Endothelial cell (in vitro differentiated cells): Measurements from ENCODE around the gene PCDHB14. TPM values are rescaled to one million over a fixed set of nuclear protein-coding genes. Genes with fewer than 3 reads are reported as not detected.
"Not testable (repeated sequence)": the region's sequence is repeated elsewhere in the genome, so short reads cannot be mapped to it uniquely, and the experiment has no call there.

Experiments
- DNase-seq: peaks from one replicate; pipeline ENCODE4 v3.0.0; 2021; ENCODE audit warnings: low spot score
- H3K27ac Mint-ChIP-seq: one replicate; pipeline ENCODE4 v1.8.0; 2021; ENCODE audit warnings: mixed read lengths, inconsistent platforms; ENCODE audit not compliant: unreplicated experiment
- H3K27me3 Mint-ChIP-seq: one replicate; pipeline ENCODE4 v1.8.0; 2021; ENCODE audit warnings: mild to moderate bottlenecking, moderate library complexity, mixed read lengths, inconsistent platforms; ENCODE audit not compliant: unreplicated experiment
- H3K36me3 Mint-ChIP-seq: one replicate; pipeline ENCODE4 v1.8.0; 2021; ENCODE audit warnings: mild to moderate bottlenecking, low read depth, mixed read lengths, inconsistent platforms; ENCODE audit not compliant: unreplicated experiment
- H3K4me1 Mint-ChIP-seq: one replicate; pipeline ENCODE4 v1.8.0; 2021; ENCODE audit warnings: mild to moderate bottlenecking, mixed read lengths, inconsistent platforms; ENCODE audit not compliant: unreplicated experiment
- H3K4me3 Mint-ChIP-seq: one replicate; pipeline ENCODE4 v1.8.0; 2021; ENCODE audit warnings: mild to moderate bottlenecking, mixed read lengths, inconsistent platforms; ENCODE audit not compliant: unreplicated experiment
- H3K9me3 Mint-ChIP-seq: one replicate; pipeline ENCODE4 v1.8.0; 2021; ENCODE audit warnings: mixed read lengths, inconsistent platforms; ENCODE audit not compliant: unreplicated experiment
- CTCF ChIP-seq: fragments of 200-600 bp; sonication (generic); IDR thresholded peaks from one replicate; pipeline ENCODE4 v1.5.0; 2021; ENCODE audit warnings: antibody characterized with exemption; ENCODE audit not compliant: unreplicated experiment
- total RNA-seq: library from RNA; stranded (reverse); fragmentation: NEBNext Ultra II Directional; extraction: Animal tissue kit (Norgen Biotek cat#: 25700); gene quantifications from one replicate; pipeline ENCODE4 v1.2.1, GENCODE V29; 2021; ENCODE audit not compliant: unreplicated experiment

Gene PCDHB14
- total RNA-seq, 1 donor from 2014 or later = 8.4 TPM

GRCh38 chr5:141234109-141234667 lies 11.0 kb downstream of the PCDHB14 start:
- H3K36me3 Mint-ChIP-seq = peaks cover 38% of the 10 kb centered on the region
- peaks cover 16% of the 10 kb centered on the region for H3K9me3 Mint-ChIP-seq
- DNase-seq = no peak
- no peak for TF ChIP-seq CTCF
- H3K27ac Mint-ChIP-seq = no peak overlapping the region
- peaks cover 9% of the 10 kb centered on the region for H3K27me3 Mint-ChIP-seq
- H3K4me3 Mint-ChIP-seq = peak overlapping the region; percentile 59
- H3K4me1 Mint-ChIP-seq = no peaks in the 10 kb centered on the region

DNA sequence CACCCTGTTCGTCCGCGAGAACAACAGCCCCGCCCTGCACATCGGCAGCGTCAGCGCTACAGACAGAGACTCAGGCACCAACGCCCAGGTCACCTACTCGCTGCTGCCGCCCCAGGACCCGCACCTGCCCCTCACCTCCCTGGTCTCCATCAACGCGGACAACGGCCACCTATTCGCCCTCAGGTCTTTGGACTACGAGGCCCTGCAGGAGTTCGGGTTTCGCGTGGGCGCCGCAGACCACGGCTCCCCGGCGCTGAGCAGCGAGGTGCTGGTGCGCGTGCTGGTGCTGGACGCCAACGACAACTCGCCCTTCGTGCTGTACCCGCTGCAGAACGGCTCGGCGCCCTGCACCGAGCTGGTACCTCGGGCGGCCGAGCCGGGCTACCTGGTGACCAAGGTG lies 12.8 kb downstream of the PCDHB14 start:
- Mint-ChIP-seq H3K27me3 (peaks cover 12% of the 10 kb centered on the region), H3K36me3 (peaks cover 44% of the 10 kb centered on the region), H3K9me3 (peaks cover 22% of the 10 kb centered on the region), H3K4me3 (peak overlapping the region; percentile 70)
- DNase-seq, H3K4me1 Mint-ChIP-seq, H3K27ac Mint-ChIP-seq: not testable (repeated sequence)

DNA sequence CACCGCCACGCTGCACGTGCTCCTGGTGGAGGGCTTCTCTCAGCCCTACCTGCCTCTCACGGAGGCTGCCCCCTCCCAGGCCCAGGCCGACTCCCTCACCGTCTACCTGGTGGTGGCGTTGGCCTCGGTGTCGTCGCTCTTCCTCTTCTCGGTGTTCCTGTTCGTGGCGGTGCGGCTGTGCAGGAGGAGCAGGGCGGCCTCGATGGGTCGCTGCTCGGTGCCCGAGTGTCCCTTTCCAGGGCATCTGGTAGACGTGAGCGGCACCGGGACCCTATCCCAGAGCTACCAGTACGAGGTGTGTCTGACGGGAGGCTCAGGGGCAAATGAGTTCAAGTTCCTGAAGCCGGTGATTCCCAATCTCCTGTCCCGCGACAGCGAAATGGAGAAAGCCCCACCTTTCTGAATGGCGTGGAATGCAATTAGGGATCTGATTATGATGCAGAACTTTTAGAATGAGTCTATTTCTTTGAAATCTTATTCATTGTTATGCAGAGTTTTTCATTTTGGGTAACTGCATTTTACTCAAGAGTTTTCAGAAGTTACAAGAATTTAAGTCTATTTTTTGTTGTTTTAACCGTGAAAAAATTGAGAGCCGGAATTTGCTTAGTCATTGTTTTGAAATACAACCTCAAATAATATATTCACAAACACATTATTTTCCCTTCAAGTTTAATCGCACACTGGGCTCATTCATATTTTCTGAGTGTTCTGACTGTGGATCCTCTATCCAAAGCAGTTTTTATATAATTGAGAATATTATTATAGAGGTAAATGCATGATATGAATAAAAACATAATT lies 13.6 kb downstream of the PCDHB14 start:
- Mint-ChIP-seq H3K9me3 (peaks cover 24% of the 10 kb centered on the region), H3K27ac (peak overlapping the region; percentile 42), H3K4me1 (no peaks in the 10 kb centered on the region), H3K4me3 (peak overlapping the region; percentile 78), H3K36me3 (peaks cover 39% of the 10 kb centered on the region), H3K27me3 (peaks cover 14% of the 10 kb centered on the region)
- DNase-seq = no peak
- TF ChIP-seq CTCF = no peak

GRCh38 chr5:141241496-141241895 lies 18.4 kb downstream of the PCDHB14 start:
- H3K4me3 Mint-ChIP-seq = no peak overlapping the region
- peaks cover 44% of the 10 kb centered on the region for H3K9me3 Mint-ChIP-seq
- H3K27me3 Mint-ChIP-seq = peaks cover 14% of the 10 kb centered on the region
- H3K4me1 Mint-ChIP-seq = peaks cover 4% of the 10 kb centered on the region
- H3K27ac Mint-ChIP-seq = no peak overlapping the region
- H3K36me3 Mint-ChIP-seq = peaks cover 41% of the 10 kb centered on the region
- TF ChIP-seq CTCF = no peak
- DNase-seq = no peak

GRCh38 chr5:141245250-141245717 lies 22.1 kb downstream of the PCDHB14 start, which contains the start of gene PCDHB15:
Gene PCDHB15, plus strand, starts transcription at chr5:141245395. Its CDS starts 184 bp downstream, at chr5:141245579.
- TF ChIP-seq CTCF = no peak
- H3K4me3 Mint-ChIP-seq = peak within 1 kb of the TSS; percentile 87
- peaks cover 67% of the 10 kb centered on the region for H3K36me3 Mint-ChIP-seq
- peak; percentile 28 for DNase-seq
- peaks cover 58% of the 10 kb centered on the region for H3K9me3 Mint-ChIP-seq
- H3K27me3 Mint-ChIP-seq = peaks cover 18% of the 10 kb centered on the region
- peaks cover 4% of the 10 kb centered on the region for H3K4me1 Mint-ChIP-seq
- H3K27ac Mint-ChIP-seq = peak within 1 kb of the TSS; percentile 43

DNA sequence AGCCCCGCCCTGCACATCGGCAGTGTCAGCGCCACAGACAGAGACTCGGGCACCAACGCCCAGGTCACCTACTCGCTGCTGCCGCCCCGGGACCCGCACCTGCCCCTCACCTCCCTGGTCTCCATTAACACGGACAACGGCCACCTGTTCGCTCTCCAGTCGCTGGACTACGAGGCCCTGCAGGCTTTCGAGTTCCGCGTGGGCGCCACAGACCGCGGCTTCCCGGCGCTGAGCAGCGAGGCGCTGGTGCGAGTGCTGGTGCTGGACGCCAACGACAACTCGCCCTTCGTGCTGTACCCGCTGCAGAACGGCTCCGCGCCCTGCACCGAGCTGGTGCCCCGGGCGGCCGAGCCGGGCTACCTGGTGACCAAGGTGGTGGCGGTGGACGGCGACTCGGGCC lies 23.8 kb downstream of the PCDHB14 start:
- Mint-ChIP-seq H3K27me3 (peaks cover 11% of the 10 kb centered on the region), H3K9me3 (peaks cover 47% of the 10 kb centered on the region), H3K36me3 (peaks cover 63% of the 10 kb centered on the region)
- not testable (repeated sequence) for H3K4me1 Mint-ChIP-seq, H3K4me3 Mint-ChIP-seq, H3K27ac Mint-ChIP-seq, DNase-seq

DNA sequence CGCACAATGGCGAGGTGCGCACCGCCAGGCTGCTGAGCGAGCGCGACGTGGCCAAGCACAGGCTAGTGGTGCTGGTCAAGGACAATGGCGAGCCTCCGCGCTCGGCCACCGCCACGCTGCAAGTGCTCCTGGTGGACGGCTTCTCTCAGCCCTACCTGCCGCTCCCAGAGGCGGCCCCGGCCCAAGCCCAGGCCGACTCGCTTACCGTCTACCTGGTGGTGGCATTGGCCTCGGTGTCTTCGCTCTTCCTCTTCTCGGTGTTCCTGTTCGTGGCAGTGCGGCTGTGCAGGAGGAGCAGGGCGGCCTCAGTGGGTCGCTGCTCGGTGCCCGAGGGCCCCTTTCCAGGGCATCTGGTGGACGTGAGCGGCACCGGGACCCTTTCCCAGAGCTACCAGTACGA lies 24.3 kb downstream of the PCDHB14 start:
- not testable (repeated sequence) for H3K4me1 Mint-ChIP-seq, H3K27me3 Mint-ChIP-seq, DNase-seq, H3K27ac Mint-ChIP-seq
- Mint-ChIP-seq H3K9me3 (peaks cover 45% of the 10 kb centered on the region), H3K36me3 (peaks cover 58% of the 10 kb centered on the region), H3K4me3 (peak overlapping the region; percentile 85)
